ENCODE measurements around the gene SEMG2.

DNA sequence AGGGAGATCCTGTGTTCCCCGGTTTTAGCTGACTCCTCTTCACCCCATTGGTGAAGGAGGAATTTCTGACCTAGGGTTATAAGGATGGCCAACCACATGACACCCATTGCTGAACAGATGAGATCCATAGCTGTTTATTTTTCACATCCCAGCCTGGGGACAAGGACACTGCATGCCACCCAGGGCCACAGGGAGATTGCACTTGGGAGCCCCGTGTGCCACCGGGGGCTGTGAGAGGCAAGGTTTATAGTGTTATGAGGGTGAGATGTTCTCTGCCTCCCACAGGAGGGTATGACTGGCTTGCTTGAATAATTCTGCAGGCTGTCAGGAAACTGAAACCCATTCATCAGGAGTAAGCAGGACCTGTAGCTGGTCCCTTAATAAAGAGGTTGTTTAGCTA is 47.9 kb downstream of the SEMG2 start:
- TF ChIP-seq CTCF (IDR thresholded peaks at IDR 0.05) (no peak), POLR2A (IDR thresholded peaks at IDR 0.05) (no peak), POLR2AphosphoS5 (IDR thresholded peaks at IDR 0.05) (no peak), EP300 (IDR thresholded peaks at IDR 0.05) (no peak)
